Fibroblast of the conjunctiva (primary cell): ENCODE measurements around the gene TBCK.
A peak's percentile ranks its signal among the peaks of the same experiment; 100 is the strongest.

ENCODE experiments used
- DNase-seq: peaks from one replicate; pipeline ENCODE4 v3.0.0-alpha.2; 2010; ENCODE audit warnings: low read depth

The TBCK gene

GRCh38 chr4:106039796-106040195, 276.2 kb downstream of the TBCK start:
- DNase-seq: peak; percentile 3

GRCh38 chr4:106038908-106039307, 277.1 kb downstream of the TBCK start:
- DNase-seq: no peak

GRCh38 chr4:106038012-106038411, 278.0 kb downstream of the TBCK start:
- no peak for DNase-seq

GRCh38 chr4:106036848-106037247, 279.2 kb downstream of the TBCK start:
- no peak for DNase-seq

GRCh38 chr4:106036334-106036733, 279.7 kb downstream of the TBCK start:
- no peak for DNase-seq

GRCh38 chr4:106035204-106035603, 280.8 kb downstream of the TBCK start:
- DNase-seq: no peak

- DNase-seq: no peak
Observed at GRCh38 chr4:106034751-106035150, 281.3 kb downstream of the TBCK start.

- DNase-seq: no peak
Observed at GRCh38 chr4:106034220-106034619, 281.8 kb downstream of the TBCK start.

GRCh38 chr4:106033469-106033868, 282.5 kb downstream of the TBCK start:
- no peak for DNase-seq

- no peak for DNase-seq
Observed at GRCh38 chr4:106032851-106033286, 283.1 kb downstream of the TBCK start.

- DNase-seq: no peak
Observed at GRCh38 chr4:106022454-106022853, 293.6 kb downstream of the TBCK start.

GRCh38 chr4:106021737-106022410, 294.1 kb downstream of the TBCK start:
- DNase-seq: no peak

- DNase-seq: no peak
Observed at GRCh38 chr4:106019771-106020170, 296.2 kb downstream of the TBCK start.

GRCh38 chr4:106017975-106018374, 298.0 kb downstream of the TBCK start:
- no peak for DNase-seq

- no peak for DNase-seq
Observed at GRCh38 chr4:106011387-106011786, 304.6 kb downstream of the TBCK start.

GRCh38 chr4:106010761-106011160, 305.2 kb downstream of the TBCK start:
- DNase-seq: no peak

GRCh38 chr4:106002994-106003393, 313.0 kb downstream of the TBCK start:
- DNase-seq: no peak

- DNase-seq: no peak
Observed at GRCh38 chr4:105998171-105999063, 317.6 kb downstream of the TBCK start.

- no peak for DNase-seq
Observed at GRCh38 chr4:105996845-105997244, 319.2 kb downstream of the TBCK start.

- no peak for DNase-seq
Observed at GRCh38 chr4:105994841-105995501, 321.0 kb downstream of the TBCK start.

- no peak for DNase-seq
Observed at GRCh38 chr4:105994061-105994460, 321.9 kb downstream of the TBCK start.

- no peak for DNase-seq
Observed at GRCh38 chr4:105992641-105993305, 323.2 kb downstream of the TBCK start.
